RPMI8226 (cell line): ENCODE results near the gene MEST.
"Not testable (repeated sequence)": the region's sequence is repeated elsewhere in the genome, so short reads cannot be mapped to it uniquely, and the experiment has no call there.

Experiments used
- DNase-seq: peaks from one replicate; pipeline ENCODE4 v3.0.0-alpha.2; 2015

The MEST gene, protein sequence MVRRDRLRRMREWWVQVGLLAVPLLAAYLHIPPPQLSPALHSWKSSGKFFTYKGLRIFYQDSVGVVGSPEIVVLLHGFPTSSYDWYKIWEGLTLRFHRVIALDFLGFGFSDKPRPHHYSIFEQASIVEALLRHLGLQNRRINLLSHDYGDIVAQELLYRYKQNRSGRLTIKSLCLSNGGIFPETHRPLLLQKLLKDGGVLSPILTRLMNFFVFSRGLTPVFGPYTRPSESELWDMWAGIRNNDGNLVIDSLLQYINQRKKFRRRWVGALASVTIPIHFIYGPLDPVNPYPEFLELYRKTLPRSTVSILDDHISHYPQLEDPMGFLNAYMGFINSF

DNA sequence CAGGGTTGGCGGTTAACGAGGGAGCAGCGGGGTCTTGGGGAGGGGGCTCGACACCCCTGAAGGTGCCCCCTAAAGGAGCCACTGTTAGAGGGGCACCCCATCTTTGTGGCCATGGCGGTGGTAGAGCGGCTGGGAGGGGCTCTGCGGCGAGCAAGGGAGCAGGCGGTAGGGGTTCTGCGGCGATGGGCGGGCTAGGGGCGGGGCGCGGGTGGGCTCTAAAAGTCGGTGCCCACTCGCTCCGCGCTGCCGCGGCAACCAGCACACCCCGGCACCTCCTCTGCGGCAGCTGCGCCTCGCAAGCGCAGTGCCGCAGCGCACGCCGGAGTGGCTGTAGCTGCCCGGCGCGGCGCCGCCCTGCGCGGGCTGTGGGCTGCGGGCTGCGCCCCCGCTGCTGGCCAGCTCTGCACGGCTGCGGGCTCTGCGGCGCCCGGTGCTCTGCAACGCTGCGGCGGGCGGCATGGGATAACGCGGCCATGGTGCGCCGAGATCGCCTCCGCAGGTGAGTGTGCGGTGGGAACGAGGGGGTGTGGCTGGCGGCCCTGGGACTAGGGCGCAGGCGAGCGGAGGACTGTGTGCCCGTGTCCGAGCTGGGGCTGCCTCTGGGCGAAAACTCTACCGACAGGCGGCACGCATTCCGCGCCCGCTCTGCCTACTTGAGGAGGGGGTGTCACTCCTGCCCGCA is at the start of gene MEST:
TSS of gene MEST (plus strand) at position 245 of the 682 bp plus-strand sequence. CDS start at position 474, 229 bp downstream.
- DNase-seq: peak; percentile 27

DNA sequence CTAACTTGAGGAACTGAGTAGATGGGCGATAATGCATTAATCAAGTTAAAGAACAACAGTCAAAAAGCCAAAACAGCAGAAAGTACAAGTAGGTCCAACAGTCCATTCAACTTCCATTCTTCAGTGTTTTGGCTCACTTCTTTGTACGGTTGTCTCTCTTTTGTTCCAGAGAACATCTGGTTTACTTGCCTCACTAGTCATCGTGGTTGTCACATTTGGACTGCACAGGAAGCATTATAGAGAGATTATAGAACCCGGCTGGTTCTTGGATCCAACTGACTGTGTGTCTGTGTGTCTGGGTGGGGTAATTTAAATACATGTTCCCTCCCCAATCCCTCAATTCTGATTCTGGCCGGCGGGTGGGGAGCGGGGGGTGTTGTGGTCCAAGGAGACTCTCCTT is 49.3 kb upstream of the MEST start:
- DNase-seq: no peak

DNA sequence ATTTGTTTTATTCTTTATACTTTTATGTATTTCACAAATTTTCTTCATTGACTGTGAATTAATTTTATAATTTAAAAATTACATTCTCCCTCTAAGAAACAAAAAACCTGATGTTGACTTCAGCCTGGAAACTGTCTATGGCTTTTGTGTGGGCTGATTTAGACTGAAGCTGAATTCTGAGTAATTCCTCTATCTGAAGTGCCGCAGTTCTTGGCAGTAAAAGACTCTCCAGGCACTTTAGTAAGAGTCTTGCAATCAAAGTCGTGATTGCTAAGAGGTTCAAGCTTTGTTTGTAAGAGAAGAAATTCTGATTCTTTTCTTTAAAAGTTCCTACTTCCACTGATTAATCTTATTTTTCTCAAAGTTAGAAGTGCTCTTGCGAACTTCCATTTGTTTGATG is 47.7 kb upstream of the MEST start:
- no peak for DNase-seq

DNA sequence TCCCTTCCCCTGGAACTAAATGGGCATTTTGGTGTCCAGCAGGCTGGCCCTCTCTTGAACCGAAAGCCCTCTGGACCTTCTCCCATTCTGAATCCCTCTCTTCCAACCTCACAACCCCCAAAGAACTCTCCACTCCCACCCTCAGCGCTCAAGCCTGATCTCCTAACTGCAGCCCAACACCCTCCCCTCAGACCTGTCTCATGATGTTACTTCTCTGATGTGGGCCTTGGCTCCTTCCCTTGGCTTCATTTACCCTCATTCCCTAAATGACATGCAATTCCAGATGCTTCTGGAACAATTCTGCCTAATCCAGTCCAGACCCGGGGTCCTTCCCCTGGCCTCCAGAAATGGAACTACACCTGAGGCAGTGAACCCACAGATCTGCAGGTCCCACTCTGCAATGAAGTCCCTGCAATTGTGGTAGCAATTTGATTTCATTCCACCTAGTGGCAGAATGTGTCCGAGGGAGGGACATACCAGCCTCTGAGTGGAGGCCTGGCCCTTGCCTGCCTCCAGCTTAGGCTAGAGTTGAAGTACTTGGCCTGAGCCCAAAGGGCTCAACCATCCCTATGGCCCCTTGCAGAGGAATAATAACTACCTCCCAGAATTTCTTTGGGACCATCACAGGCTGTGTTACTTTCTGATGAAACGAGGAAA is 47.0 kb upstream of the MEST start:
- no peak for DNase-seq

DNA sequence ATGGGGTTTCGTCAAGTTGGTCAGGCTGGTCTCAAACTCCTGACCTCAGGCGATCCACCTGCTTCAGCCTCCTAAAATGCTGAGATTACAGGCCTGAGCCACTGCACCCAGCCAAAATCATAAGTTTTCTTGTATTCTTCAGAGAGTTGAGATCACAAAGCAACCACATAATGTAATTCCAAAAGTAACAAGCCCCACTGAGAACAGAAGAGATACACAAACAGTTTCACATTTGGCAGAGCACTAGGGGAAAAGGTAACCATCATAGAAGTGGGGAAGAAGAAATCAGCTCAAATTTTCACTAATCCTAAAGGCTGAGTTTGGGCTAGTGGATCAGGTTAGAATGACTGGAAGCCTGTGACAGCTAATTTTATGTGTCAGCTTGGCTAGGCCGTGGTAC is 45.6 kb upstream of the MEST start:
- no peak for DNase-seq

DNA sequence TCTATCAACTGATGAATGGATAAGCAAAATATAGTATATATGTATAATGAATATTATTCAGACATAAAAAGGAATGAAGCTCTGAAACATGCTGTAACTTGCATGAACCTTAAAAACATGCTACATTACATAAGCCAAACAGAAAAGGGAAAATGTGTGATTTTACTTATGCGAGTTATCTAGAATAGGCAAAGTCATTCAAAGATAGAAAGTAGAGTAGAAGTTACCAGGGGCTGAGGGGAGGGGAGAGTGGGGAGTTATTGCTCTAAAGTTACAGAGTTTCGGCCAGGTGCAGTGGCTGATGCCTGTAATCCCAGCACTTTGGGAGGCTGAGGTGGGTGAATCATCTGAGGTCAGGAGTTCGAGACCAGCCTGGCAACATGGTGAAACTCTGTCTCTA is 40.5 kb upstream of the MEST start:
- DNase-seq: not testable (repeated sequence)

DNA sequence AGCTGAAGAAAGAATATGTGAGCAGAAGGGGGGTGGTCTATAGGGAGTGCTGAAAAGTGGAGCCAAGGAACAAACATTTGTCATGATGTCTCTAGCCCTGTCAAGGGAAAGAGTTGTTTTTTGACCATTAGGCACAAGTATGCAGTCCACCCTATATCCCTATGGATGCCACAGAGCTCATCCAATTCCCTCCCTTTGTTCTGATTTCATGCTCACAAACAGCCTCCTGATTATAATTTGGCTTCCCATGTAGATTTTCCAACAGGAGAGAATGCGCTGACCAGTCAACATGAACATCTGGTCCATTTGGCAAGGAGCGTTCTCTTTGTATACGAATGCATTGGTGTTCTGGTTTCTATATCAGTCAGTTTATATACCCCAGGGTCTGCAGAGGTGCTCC is 38.9 kb upstream of the MEST start:
- DNase-seq: no peak

DNA sequence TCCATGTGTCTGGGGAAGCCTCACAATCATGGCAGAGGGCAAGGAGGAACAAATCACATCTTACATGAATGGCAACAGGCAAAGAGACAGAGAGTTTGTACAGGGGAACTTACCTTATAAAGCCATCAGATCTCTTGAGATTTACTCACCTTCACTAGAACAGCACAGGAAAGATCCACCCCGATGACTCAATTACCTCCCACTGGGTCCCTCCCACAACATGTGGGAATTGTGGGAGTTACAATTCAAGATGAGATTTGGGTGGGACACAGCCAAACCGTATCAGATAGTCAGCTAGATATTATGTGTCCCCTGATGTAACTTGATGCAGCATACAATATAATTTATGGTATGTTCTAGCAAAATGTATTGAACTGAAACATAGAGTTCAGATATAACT is 36.9 kb upstream of the MEST start:
- DNase-seq: no peak

DNA sequence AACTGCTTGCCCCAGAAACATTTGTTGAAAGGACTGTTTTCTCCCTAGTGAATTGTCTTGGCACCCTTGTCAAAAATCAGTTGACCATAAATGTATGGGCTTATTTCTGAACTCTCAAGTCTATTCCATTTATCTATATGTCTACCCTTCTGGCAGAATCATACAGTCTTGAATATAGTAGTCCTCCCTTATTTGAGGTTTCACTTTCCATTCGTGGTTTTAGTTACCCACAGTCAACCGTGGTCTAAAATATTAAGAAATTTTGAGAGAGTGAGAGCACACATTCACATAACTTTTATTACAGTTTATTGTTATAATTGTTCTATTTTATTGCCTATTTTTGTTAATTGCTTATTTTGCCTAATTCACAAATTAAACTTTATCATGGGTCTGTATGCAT is 33.6 kb upstream of the MEST start:
- DNase-seq: peak; percentile 28

DNA sequence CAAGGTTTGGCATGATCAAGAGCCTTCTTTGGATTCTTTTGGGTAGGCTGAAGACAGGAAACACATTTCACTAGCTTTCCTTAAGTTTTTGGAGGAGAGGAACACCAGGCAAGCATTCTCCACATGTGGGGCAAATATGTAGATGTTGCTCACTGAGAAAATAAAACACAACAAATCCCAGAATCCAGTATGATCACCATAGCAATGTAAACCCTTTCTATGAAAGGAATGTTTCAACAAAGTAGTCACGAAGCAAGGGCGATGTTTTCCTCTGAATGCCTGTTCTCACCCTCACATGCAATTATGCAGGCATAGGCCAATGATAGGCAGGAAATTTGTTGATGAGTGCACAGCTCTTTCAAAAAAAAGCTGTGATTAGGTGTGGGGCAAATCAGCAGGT is 30.6 kb upstream of the MEST start:
- no peak for DNase-seq

DNA sequence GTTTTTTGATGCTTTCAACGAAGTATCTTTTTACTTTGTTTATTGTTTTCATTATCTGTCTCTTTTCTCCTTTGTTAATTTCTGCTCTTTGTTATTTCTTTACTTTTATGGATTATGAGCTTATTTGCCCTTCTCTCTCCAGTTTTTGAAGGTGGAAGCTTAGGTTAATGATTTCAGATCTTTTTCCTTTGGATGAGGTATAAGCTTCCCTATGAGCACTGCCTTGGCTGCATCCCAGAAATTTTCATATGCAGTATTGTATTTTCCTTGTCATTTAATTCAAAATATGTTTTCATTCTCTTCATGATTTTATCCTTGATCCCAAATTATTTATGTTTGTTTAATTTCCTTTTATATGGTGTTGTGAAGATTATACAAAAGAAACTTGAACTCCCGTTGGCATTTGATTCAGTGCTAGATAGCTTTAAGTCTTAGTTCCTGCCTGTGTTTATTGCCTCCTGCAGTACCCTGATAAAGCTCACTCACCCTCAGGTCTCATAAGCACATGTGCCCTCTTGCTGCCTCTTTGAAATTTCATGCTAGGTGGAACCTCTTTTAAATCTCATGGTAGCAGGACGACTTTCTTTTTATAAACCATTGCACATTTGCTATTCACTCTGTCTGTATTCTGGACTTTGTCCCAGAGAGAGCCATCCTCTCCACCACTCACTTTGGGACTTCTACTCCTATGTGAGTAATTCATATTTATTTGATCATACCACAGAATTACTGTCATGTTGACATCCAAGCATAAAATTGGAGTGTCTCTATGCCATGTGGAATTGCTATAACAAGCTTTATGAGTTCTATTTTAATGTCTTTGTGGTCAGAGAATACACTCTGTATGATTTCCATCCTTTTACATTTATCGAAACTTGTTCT is 28.1 kb upstream of the MEST start:
- no peak for DNase-seq

DNA sequence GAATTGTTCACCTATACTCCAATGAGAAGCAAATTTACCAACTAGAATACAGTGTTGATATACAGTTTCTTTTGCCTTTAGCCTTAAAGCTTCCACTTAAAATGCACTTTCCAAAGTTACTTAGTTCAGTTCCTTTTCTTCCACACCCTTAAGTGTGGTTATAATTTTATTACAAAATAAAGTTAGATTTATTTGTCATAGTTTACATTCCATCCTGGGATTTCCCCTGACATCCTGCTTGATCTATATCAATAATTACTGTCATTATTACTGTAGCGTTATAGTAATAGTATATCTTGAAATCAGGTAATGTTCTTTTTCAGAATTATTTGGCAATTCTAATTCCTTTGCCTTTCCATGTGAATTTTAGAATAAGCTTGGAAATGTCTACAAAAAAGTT is 23.3 kb upstream of the MEST start:
- DNase-seq: no peak

DNA sequence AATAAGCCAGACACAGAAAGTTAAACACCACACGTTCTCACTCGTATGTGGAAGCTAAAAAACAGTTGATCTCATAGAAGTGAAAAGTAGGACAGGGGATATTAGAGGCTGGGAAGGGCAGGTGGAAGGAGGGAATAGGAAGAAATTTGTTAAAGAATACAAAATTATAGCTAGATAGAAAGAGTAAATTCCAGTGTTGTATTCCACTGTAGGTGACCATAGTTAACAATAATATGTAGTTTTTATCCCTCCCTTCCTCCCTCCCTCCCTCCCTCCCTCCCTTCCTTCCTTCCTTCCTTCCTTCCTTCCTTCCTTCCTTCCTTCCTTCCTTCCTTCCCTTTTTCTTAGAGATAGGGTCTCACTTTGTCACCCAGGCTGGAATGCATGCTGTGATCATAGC is 19.9 kb upstream of the MEST start:
- no peak for DNase-seq

DNA sequence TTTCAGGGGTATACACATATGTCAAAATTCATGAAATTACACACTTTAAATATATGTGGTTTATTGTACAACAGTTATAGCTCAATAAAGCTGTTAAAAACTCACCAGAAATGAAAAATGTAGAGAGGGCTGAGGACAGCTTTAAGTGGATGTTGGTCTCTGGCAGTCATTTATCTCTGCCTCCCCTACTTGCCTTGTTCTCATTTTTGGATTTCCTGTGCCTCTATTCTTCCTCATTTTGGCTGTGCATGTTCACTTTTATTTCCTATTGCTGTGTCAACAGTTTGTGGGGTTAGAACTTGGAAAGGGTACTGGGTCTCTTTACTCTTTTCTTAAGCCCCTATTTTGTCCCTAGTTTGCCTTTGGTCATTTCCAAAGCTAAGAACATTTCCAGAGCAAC is 18.6 kb upstream of the MEST start:
- peak; percentile 35 for DNase-seq

DNA sequence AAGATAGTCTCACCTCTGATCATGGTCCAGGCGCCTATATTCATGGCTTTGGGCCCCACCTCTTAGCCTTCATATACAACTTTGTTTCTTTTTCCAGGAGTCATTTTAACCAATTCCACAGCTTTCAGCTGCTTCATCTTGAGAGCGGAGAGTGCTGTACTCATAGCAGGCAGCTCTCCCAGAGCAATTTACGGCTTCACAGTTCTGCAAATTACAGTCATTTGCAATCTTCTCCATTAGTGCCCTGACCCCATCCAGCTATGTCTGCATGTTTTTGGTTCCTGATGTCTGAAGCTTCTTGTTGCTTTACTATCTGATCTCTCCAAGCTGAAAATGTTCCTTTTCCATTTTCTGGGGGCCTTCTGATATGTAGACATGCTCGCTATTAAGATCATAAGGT is 18.0 kb upstream of the MEST start:
- DNase-seq: no peak

DNA sequence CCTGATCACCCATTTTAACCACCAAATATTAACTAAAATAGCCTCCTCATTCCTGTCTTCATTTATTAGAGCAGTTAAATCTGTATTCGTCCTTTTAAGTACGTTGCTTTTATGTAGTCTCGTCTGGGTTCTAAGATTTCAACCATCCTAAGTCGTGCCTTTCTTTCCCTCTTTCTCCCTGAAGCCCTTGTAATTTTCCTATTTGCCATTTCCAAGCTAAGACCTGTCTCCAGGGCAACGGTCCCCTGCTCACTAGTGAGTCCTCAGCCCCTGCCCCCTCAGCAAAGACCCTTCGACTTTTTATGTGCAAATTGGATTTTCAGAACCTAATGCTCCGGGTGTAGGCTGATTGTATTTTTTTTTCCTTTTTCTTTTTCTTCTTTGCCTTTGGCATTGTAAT is 16.1 kb upstream of the MEST start:
- no peak for DNase-seq

DNA sequence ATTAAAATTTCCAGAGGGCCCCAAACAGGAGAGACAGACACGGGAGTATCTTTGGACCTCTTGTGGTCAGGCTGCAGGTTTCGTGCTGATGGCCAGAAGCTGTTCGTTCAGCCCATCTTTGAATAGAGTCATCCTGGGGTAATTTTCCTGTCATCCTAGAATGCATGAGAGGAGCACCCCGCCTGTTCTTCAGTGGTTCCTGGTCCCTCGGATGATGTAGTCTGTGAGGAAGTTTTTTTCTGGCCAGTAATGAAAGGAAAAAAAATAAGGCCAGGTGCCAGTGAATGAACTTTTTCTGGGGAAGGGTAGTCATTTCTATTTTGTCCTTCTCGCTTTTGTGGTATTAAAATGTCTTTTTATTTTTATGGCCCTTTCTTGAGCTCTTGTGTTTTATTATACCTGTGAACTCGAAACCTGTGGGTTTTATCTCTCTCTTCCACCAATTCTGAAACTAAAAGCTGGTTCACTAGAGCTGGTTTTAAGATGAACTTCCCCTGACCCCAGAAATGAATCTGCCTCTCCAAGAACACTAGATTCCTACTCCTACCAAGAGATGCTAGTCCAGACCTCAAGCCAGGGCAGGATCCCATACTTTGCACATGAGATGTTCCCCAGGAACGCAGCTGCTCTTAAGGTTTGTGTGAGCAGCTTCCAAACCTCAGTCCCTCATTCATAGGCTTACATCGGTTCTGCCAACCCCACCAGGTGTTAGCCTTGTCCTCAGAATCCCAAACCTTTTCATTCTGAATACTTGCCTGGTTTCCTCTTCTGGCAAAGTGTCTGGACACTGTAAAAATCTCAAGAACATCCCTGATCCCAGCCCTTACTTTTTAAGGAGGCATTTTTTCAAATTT is 15.4 kb upstream of the MEST start:
- peak; percentile 71 for DNase-seq

DNA sequence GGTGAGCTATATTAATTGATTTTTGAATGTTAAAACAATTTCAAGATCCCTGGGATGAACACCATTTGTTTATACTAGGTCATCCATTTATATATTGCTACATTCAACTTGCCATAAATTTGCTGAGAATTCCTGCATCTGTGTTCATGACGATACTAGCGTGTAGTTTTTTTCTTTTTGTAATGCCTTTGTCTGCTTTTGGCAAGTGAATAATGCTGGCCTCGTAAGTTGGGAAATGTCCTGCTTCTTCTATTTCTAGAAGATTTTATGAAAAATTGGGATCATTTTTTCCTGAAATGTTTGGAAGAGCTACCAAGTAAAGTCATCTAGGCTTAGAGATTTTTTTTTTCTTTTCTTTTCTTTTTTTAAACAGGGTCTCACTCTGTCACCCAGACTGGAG is 12.9 kb upstream of the MEST start:
- DNase-seq: no peak

DNA sequence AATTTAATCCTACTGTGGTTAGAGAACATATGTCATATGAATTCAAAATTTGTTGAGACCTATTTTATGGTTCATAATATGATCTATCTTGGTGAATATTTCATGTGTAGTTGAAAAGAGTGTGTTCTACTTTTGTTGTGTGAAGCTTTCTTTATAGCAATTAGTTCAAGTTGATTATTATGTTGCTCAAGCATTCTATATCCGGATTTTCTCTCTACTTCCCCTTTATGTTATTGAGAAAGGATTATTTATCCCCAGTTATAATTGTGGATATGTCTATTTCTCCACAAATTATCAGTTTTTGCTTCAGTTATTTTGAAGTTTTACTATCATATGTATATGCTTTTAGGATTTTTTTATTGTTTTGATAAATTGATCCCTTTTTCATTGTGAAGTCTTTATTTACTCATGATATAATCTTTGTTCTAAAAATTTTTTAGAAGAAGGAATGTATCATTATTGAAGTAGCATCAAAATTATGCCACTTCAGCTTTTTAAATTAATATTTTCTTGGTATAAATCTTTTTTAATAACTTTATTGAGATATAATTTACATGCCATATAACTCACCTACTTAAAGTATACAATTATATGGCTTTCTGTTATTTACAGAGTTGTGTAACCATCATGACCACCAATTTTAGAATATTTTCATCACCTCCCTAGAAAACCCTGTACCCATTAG is 12.0 kb upstream of the MEST start:
- no peak for DNase-seq

DNA sequence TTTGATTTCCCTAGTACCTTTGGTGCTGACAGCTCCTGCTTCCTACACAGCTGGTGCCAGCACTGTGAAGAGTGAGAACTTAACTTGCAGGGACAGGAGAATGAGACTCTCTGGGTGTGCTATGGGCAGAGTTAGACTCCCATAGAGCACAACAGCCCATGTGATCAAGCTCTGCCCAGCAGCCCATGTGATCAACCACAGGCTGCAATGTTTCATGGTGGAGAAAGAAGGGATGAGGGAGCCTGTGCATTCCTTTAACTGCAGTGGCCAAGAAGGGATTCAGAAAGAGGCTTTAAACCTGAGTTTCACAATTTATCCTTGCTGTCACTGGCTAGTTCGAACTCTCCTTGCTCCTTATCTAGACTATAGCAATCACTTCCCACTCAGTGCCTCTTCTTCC is 10.0 kb upstream of the MEST start:
- DNase-seq: peak; percentile 33

DNA sequence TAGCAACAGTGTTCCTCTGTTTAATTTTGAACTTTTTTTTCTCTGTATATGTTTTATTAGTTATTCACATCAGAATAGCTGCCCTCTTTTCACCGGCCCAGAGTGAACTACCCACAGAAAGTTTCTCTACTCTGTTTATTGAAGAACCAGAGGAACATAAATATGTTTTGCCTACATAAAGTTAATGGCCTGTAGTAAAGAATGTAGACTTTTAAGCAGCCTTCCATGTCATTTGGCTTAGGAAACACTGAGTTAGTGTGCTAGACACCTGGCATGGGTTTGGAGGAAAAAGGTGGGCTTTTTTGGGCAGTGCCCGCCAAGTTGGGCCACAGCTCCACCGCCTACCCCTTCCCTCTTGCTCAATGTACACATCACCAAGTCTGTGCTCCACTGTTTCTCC is 8.9 kb upstream of the MEST start:
- DNase-seq: no peak

DNA sequence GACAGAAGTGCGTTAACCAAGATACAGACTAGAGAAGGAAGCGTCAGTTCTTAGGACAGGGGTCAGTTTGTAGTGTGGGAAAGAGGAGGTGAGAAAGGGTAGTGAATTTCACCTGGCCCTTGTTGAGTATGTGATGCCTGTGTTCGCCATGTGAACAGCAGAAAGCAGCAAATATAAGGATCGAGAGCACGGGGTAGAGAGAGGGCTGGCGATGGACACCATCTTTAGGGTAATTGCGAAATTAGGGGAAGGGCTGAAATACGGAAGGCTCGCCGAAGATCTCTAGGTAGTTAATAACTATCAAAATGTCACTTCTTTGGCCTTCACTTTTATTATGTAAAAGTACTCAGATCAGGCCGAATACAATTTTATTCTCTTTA is 6.2 kb upstream of the MEST start:
- DNase-seq: no peak
